GM18873 (cell line): Measurements from ENCODE around the gene CCDC88A.
"Not testable (repeated sequence)": the region's sequence is repeated elsewhere in the genome, so short reads cannot be mapped to it uniquely, and the experiment has no call there.

Source experiments
- ATAC-seq: cut with Tn5 transposase; IDR thresholded peaks from one replicate; pipeline ENCODE4 v1.9.1; 2021; ENCODE audit warnings: mild to moderate bottlenecking, moderate library complexity, moderate number of reproducible peaks; ENCODE audit not compliant: unreplicated experiment, low FRiP score

The CCDC88A gene

DNA sequence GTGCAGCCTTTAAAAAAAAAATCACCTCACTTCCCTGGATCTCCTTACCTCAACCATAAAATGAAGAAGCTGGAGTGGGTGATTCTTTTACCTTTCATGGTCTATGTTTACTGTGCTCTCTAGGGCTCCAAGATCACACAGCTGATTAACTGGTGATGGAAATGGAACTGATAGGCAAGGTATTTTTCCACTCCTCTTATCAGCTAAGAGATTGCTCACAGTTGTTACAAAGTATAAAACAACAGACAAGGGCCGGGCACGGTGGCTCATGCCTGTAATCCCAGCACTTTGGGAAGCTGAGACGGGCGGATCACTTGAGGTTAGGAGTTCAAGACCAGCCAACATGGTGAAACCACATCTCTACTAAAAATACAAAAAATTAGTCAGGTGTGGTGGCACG lies 172.6 kb downstream of the CCDC88A start:
- ATAC-seq, result no peak

DNA sequence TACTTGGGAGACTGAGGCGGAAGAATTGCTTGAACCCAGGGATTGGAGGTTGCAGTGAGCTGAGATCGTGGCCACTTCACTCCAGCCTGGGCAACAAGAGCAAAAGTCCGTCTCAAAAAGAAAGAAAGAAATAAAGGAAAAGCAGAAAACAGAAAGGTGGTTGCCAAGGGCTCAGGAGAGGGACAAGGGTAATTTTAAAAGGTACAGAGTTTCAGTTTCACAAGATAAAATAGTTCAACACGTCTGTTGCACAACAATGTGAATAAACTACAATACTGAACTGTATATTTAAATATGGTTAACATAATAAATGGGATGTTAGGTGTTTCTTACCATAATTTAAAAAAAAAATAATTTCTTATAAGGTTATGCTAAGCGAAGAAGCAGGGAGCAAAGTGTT lies 174.2 kb downstream of the CCDC88A start:
- no peak for ATAC-seq

DNA sequence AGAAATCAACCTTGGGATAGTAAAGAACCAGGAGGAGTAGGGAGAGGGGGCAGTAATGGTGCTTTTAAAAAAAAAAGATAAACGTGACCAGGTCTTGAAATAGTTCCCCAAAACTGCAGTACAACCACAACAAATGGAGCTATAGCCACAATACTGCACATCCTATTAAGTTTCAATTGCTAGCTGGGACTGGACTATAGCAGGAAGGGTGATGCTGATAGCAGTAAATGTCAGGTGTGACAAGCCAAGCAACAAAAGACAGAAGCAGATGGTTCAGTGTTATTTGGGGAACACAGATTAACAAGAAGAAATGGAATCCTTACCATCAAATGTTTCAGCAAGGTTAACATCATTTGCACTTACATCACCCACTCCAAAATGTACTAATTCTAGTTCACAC lies 177.0 kb downstream of the CCDC88A start:
- ATAC-seq, result no peak

DNA sequence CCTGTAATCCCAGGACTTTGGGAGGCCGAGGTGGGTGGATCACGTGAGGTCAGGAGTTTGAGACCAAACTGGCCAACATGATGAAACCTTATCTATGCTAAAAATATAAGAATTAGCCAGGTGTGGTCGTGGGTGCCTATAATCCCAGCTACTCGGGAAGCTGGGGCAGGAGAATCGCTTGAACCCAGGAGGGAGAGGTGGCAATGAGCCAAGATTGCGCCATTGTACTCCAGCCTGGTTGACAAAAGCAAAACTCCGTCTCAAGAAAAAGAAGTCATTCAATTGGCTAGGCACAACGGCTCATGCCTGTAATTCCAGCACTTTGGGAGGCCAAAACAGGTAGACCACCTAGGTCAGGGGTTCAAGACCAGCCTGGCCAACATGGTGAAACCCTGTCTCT lies 178.1 kb downstream of the CCDC88A start:
- ATAC-seq, result not testable (repeated sequence)

DNA sequence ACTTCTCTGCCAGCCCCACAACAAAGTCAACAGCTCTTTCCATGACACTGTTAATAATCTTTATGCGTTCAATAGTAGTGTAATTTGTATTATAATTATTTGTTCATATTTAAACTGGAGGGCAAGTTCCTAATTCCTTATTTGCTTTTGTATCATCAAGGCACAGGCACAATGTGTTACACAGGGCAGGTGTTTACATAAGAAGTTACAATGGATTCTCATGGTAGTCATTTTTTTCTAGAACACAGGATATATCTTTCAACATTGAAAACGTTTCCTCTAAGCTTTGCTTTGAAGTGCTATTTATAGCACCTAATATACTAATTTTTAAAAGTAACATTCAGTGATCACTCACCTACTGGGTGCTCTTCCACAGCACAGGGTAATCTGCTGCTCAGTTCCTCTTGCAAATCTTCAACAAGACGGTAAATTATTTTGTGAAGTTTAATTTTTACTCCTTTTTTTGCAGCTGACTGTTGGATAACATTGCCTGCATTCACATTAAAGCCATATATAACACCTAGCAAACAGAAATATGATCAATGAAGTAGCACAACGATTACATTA lies 179.9 kb downstream of the CCDC88A start:
- ATAC-seq, result no peak
